LNCAP (cell line): Measurements from ENCODE around the gene HTRA1.

Experiments used
- CTCF ChIP-seq: fragments of 450-650 bp; IDR thresholded peaks from 2 replicates; pipeline ENCODE4 v1.5.1; 2017; ENCODE audit warnings: mild to moderate bottlenecking

The HTRA1 gene

DNA sequence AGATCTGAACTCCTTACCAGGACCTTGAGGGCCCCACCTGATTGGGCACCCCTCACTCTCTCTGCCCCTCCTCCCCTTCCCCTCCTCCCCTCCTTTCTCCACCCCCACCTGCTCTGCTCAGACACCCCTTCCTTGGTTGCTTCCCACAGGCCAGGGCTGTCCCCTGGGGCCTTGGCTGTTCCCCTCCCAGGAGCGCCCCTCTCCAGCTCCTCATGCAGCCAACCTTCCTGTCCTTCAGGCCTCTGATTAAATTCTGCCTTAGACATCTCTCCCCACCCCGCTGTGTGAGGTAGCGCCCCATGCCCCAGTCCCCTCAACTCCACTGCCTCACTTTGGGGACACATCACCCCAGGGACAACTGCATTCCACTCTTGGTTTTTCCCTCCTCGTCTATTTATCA lies 32.4 kb downstream of the HTRA1 start:
- TF ChIP-seq CTCF: no peak

- no peak for TF ChIP-seq CTCF
These were observed 32.9 kb downstream of the HTRA1 start for GRCh38 chr10:122494173-122494820.

DNA sequence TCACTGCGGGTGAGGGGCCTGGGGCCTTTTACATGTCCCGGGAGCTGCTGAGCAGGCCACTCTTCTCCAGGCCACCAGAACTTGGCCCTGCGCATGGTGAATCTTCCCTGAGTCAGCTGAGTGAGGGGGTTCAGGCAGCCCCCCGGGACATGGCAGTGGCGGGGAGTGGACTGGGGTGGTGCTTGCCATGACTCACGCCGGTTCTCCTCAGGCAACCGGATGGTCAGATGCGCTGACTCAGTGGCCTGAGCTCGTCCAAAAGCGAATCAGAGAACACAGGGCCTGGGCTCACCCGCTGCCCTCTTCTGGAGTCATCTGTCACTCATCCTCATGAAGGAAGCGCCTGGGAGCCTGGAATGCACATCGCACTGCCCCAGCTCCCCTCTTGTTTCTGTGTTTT lies 33.5 kb downstream of the HTRA1 start:
- TF ChIP-seq CTCF: no peak

- no peak for TF ChIP-seq CTCF
These were observed 34.3 kb downstream of the HTRA1 start for GRCh38 chr10:122495406-122496340.

DNA sequence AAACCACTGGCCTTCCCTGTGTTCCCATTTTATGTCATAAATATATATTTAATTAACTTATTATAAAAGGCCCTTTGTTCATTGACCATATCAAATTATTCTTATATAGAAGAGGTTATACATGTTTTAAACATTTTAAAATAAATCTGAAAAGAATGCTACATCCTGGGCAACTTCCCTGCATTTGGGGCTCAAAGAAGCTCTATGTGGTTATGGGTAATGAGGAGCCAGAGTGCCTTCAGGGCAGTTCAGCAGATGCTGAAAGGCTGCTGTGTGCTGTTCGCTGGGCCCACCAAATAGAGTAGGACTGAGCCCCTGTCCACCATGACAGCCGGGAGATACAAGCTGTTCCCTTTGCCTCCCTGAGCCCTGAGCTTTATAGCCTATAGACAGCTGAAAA lies 35.9 kb downstream of the HTRA1 start:
- TF ChIP-seq CTCF: no peak

- no peak for TF ChIP-seq CTCF
These were observed 37.2 kb downstream of the HTRA1 start for GRCh38 chr10:122498521-122498920.

- TF ChIP-seq CTCF: no peak
These were observed 37.7 kb downstream of the HTRA1 start for GRCh38 chr10:122499012-122499411.
